Left lobe of liver (tissue), 2 donors: Measurements from ENCODE around the gene CD320. TPM values are rescaled to one million over a fixed set of nuclear protein-coding genes. Genes with fewer than 3 reads are reported as not detected.
A peak's percentile ranks its signal among the peaks of the same experiment; 100 is the strongest.
"Not testable (repeated sequence)": the region's sequence is repeated elsewhere in the genome, so short reads cannot be mapped to it uniquely, and the experiment has no call there.

Experiments used
- ATAC-seq: fragments of 200-7000 bp; cut with Tn5 transposase; one replicate; pipeline ENCODE4 v1.9.1; 2020; ENCODE audit warnings: mild to moderate bottlenecking, moderate library complexity
- DNase-seq: peaks from one replicate; pipeline ENCODE4 v3.0.0-alpha.2; 2020; ENCODE audit warnings: low spot score
- total RNA-seq: library from RNA; stranded (reverse); gene quantifications from one replicate; pipeline ENCODE4 v1.2.1, GENCODE V29; 2021
- donor health status: DM: no; HTN: no; CAD: no; lungs with moderate emphysema.
- donor health status: DM: no; HTN: yes; CAD: no.

The CD320 gene
- total RNA-seq, 1 donor from 2014 or later, result 16.3 TPM

- ATAC-seq, result no peak
- DNase-seq, result peak; percentile 29
Measured at GRCh38 chr19:8310342-8311055, 2.3 kb upstream of the CD320 start.

DNA sequence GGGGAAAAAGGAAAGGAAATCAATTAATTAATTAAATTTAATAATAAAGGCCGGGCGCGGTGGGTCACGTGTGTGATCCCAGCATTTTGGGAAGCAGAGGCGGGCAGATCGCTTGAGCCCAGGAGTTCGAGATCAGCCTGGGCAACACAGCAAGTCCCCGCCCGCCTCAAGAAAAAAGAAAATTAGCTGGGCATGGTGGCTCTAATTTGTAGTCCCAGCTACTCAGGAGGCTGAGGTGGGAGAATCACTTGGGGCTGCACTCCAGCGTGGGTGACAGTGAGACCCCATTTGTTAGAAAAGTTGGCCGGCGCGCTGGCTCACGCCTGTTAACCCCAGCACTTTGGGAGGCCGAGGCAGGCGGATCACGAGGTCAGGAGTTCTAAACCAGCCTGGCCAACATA is 733 bp upstream of the CD320 start:
- peak; percentile 41 for DNase-seq

DNA sequence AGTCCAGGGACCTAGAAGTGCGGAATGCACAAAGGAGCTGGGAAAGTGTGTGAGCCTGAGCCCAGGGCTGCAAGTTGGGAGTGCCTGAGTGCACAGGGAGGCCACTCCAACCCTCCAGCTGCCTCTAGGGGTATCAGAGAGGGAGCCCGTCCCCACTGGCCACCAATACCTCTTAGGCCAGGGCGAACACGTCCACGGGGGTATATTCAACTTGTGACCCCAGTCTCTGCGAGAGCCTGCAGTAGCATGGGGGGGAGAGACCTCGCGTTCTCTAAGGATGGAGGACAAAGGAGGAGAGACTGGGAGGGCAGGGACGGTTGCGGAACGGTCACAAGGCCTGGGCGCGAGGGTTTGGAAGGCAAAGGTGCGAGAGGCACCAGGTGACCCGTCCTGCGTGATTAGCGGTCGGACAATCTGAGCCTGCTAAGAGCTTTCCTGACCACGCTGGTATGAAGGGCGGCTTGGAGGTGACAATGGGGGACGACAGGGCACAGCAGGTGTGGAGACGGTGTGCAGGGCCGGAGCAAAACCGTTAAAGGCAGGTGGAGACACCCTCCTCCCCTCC is 676 bp downstream of the CD320 start:
- ATAC-seq, result peak; percentile 27

More for the DNA sequence above, 733 bp upstream of the CD320 start:
- no peak for ATAC-seq

DNA sequence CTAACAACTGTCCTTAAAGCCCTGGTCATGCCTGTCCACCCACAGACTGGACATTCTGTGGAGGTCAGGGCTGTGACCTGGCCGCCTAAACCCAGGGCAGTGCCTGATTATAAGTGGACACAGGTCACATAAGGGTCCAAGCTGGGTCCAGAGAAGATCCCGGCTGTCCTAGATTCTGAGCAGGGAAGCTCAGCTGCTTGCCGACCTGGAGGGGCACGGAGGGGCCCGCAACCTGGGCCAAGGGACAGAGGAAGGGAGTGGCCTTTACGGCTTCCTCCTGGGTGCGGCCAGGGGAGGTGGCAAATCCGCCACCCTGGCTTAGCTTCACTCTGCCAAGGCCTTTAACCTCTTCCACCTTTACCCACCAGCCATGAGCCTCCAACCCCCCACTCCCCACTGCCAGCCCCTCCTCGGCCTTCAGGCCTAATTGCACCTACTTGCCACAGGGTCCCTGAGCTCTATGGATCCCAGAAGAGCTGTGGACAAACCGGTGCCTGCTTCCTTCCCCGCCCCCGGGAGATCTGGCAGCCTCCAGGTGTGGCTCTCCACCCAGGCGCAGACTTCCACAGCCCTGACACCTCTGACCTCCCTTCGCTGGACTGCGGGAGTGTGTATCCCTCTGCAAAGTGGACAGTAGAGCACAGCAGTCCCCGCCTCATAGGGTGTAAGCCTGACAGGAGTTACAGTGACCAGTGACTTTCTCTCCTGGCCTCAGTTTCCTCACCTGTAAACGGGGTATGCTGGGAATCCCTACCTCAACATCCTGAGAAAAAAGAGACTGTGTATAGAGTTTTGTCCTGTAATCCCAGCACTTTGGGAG is 1.7 kb downstream of the CD320 start:
- peak; percentile 53 for ATAC-seq
- peak; percentile 65 for DNase-seq

More for the DNA sequence above, 676 bp downstream of the CD320 start:
- no peak for DNase-seq

GRCh38 chr19:8305798-8306197 is 2.4 kb downstream of the CD320 start:
- ATAC-seq, result no peak
- peak; percentile 35 for DNase-seq

DNA sequence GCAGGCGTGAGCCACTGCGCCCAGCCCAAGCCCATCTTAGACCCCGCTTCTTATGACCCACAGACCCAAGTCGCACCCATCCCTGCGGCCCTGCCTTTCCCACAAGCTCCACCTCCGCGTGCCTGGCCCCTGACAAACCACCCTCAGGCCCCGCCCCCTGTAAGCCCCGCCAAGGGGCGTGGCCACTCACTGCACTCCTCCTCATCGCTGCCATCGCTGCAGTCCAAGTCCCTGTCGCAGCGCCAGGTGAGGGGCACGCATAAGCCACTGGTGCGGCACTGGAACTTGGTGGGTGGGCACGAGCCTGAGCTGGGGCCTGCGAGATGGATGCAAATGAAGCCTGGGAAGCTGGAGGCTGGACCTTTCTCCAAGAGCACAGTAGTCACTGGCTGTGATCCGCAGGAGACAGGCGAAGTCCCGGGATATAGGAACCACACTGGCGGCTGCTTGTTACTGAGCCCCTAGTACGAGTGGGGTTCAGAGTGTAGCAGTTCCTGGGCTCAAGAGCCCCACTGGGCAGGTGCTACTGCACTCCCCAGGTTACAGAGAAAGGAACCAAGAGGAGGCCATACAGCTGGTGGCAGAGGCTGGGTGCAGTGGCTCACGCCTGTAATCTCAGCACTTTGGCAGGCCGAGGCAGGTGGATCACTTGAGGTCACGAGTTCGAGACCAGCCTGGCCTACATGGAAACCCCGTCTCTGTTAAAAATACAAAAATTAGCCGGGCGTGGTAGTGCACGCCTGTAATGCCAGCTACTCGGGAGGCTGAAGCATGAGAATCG is 3.1 kb downstream of the CD320 start:
- DNase-seq, result peak; percentile 46
- ATAC-seq, result no peak

- ATAC-seq (no peak), DNase-seq (no peak)
Measured at GRCh38 chr19:8302734-8303133, 5.4 kb downstream of the CD320 start.

DNA sequence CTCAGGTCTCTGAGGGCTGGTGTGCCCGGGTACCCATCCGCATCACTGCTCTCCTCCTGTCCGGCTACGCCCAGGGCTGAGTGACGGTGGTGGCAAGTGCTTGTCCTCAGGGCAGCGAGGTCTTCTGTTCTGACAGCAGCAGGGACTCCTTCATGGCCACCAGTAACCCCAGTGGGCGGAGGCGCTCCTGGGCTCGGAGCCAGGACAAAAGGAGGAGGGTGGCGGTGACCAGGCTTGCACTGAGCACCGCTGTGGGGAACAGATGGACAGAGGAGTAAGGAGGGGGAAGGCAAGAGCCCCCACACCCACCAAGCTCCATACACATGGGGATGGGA is 5.8 kb downstream of the CD320 start:
- DNase-seq (peak; percentile 62), ATAC-seq (peak; percentile 52)

DNA sequence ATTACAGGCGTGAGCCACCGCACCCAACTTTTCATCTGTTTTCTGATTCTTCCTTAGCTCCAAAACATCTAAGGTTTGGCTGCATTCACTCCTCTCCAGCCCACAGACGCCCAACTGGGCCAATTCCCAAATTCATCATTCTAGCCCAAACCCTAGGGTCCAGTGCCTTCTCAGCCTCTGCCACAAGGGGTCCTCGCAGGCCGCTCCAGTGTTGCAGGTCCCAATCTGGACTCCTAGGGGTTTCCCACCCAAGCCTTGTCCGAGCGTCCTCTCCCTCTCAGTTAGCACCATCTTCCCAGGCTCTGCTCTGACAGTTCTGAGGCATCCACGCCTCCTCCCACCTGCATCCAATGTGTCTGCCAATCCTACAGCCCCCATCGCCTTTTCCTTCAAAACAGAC is 16.8 kb downstream of the CD320 start:
- peak; percentile 87 for ATAC-seq

GRCh38 chr19:8276508-8276907 is 31.6 kb downstream of the CD320 start:
- DNase-seq, result not testable (repeated sequence)
- ATAC-seq, result peak; percentile 91

More for the DNA sequence above, 16.8 kb downstream of the CD320 start:
- not testable (repeated sequence) for DNase-seq

DNA sequence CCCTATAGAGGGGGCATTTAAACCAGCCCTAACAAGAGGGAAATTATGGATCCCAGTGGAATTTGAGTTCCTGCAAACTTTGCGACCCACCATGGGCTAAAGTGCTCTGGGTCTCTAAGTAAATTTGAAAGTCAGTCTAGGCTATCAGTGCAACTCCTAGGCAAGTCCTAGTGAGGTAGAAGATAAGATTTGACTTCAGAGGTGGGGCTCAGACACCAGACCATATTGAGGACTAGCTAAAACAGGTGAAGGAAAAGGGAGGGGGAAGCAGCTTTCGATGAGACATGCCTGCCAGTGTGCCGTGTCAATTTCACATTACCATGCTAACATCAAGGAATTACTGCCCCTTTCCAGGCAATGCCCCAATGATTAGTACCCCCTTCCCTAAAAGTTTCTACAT is 38.4 kb downstream of the CD320 start:
- DNase-seq, result no peak

DNA sequence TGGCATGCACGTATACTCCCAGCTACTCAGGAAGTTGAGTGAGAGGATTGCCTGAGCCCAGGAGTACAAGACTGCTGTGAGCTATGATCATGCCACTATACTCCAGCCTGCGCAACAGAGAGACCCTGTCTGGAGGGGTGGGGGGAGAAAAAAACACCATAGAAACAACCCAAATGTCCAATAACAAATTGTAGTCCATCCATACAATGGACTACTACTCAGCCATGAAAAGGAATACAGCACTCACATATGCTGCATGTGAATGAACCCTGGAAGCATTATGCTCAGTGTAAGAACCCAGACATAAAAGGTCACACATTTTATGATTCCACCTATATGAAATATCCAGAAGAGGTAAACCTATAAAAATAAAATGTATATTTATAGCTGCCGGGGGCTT is 42.3 kb downstream of the CD320 start:
- no peak for DNase-seq
- no peak for ATAC-seq

More for the DNA sequence above, 38.4 kb downstream of the CD320 start:
- ATAC-seq, result no peak

- not testable (repeated sequence) for DNase-seq, ATAC-seq
Measured at GRCh38 chr19:8264248-8264647, 43.9 kb downstream of the CD320 start.

DNA sequence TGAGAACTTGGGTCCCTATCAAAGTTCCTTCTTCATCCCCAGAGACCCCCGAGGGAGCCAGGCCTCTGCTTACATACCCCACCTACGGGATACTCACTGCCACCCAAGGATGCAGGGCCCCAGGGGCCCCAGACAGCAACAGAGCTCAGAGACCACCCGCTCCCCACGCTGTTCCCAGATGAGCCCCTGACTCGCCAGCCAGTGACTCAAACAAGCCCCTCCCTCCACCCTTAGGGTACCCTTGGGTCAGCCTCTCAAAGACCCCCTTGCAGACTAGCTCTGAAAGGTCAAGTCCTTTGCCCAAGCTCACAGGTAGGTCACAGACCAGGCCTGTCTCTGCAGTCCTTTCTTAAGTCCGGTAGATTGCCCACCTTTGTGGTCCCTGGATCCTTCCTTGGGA is 45.7 kb downstream of the CD320 start:
- DNase-seq (no peak), ATAC-seq (peak; percentile 7)

DNA sequence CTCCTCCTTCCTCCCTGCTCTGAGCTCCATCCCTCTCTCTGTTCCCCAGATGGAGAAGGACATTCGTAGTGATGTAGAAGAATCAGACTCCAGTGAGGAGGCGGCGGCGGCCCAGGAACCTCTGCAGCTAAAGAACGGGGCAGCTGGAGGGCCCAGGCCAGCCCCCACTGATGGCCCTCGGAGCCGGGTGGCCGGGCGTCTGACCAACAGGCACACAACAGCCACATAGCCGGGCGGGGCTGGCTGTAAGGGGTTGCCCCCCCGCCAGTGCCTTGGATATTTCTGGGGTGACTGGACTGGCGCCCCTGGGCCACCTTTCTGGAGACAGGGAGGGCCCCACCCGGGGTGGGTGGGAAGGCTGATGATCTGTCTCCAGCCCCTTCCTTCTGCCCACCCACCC is 46.3 kb downstream of the CD320 start:
- DNase-seq, result peak; percentile 46
- peak; percentile 7 for ATAC-seq

- no peak for ATAC-seq
- DNase-seq, result no peak
Measured at GRCh38 chr19:8261347-8261746, 46.8 kb downstream of the CD320 start.

DNA sequence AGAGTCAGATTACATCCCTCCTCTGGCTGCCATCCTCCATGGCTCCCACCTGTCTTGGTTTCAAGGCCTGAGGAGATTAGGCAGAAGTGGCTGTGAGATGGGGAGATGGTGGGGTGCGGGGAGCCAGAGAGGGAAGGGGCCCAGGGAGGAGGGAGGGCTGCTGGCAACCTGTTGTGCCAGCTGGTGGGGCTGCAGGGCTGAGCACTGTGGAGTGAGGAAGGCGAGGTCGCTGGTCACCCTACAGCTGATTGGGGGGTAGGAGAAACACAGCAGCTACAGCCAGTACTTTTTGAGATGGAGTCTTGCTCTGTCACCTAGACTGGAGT is 48.3 kb downstream of the CD320 start:
- no peak for ATAC-seq
- no peak for DNase-seq

DNA sequence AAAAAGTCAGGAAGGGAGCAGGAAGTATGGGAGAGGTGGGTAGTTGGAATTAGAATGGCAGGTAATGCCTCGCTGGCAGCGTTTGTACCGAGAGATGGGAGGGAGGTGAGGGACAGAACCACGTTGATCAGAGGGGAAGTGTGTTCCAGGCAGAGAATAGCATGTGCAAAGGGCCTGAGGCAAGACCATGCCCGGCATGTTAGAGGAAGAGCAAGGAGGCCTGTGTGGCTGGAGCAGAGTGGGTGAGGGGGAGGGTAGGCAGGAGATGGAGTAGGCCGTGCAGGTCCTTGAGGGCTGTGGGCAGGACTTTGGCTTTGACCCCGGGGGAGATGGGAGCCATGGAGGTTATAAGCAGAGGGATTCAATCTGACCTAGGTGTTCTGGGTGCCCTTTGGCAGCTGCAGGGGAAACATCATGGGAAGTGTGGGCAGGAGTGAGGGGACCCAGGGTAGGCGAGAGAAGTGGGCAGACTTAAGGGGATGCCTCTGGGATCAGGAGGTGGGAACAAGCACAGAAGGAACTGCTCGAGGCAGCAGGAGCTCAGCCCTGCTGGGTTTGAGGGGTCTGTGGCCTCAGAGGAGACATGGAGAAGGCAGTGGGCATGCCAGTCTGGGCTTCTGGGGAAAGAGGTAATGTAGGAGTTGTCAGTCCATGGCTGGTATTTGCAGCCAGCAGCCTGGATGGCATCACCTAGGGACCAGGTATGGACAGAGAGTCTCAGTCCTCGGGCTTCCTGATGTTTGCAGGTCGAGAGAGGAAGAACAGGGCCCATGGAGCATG is 48.8 kb downstream of the CD320 start:
- no peak for DNase-seq
- ATAC-seq, result no peak

DNA sequence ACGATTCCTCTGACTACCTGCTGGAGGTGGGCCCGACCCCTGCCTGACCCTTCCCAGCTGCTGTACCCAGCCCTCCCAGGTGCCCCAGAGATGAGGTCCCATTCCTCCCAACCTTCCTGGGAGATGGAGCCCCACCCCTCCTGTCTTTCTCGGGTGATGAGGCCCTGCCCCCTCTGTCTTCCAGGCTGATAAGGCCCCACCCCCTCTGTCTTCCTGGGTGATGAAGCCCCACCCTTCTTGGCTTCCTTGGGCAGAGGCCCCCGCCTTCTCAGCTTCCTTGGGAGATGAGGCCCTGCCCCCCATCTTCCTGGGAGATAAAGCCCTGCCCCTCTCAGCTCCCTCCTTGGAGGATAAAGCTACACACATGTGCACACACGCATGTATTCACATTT is 51.1 kb downstream of the CD320 start:
- DNase-seq (no peak), ATAC-seq (no peak)

DNA sequence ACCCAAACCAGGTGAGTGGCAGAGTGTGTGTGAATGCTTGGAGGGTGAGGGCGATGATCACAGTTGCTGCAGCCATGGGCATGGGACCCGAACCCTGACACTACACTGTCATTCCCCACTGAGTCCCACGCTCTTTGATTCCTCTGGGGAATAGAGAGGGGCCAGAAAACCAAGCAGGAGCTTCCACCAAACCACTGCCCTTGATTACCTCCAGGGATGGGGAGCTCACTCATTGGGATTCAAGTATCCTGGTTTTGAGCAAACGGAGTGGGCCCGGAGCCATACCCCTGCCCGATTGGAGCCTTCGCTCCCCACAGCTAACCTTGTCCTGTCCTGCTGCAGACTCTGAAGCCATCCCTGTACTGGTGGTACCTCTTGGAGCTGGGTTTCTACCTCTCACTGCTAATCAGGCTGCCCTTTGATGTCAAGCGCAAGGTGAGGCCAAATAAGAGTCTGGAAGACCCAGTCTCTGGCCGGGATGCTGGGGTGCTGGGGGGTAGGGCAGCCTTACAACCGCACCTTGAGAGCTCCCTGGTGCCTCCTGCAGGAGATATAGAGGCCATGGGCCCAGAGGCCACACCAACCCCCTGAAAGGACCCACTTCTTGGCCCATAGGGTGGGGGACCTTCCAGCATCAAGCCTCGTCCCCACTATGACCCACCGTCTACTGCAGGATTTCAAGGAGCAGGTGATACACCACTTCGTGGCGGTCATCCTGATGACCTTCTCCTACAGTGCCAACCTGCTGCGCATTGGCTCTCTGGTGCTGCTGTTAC is 51.7 kb downstream of the CD320 start:
- ATAC-seq, result no peak
- no peak for DNase-seq
